Right lobe of liver (tissue), 6 donors: Measurements from ENCODE around the gene OR13D1. TPM values are rescaled to one million over a fixed set of nuclear protein-coding genes. Genes with fewer than 3 reads are reported as not detected.
"Not testable (repeated sequence)": the region's sequence is repeated elsewhere in the genome, so short reads cannot be mapped to it uniquely, and the experiment has no call there.

Source experiments
- ATAC-seq, 4 donors: fragments of 200-7000 bp; cut with Tn5 transposase; one replicate each; pipeline ENCODE4 v1.9.1; 2020; ENCODE audit warnings: mild to moderate bottlenecking in 4 of 4, moderate library complexity in 4 of 4
- DNase-seq, 3 donors: peaks; one replicate each; pipeline ENCODE4 v3.0.0-alpha.2; 2020
- H3K27ac ChIP-seq, 3 donors: fragments of 200-600 bp; one replicate each; pipeline ENCODE4 v1.8.0; 2022
- H3K27me3 ChIP-seq, 2 donors: fragments of 200-600 bp; one replicate each; pipeline ENCODE4 v1.8.0; 2022
- H3K36me3 ChIP-seq, 4 donors: fragments of 200-600 bp; sonication (generic) in 1 of 4; one replicate each; pipeline versions ENCODE4 v1.5.1 to v1.8.0; 2017 to 2022; ENCODE audit warnings: control low read depth in 1 of 4
- H3K4me1 ChIP-seq, 4 donors: fragments of 200-600 bp; sonication (generic) in 1 of 4; one replicate each; pipeline versions ENCODE4 v1.5.1 to v1.8.0; 2017 to 2022; ENCODE audit warnings: control low read depth in 1 of 4
- H3K4me3 ChIP-seq, 3 donors: fragments of 200-600 bp; one replicate each; pipeline ENCODE4 v1.8.0; 2022
- H3K9me3 ChIP-seq, 4 donors: fragments of 200-600 bp; sonication (generic) in 1 of 4; one replicate each; pipeline versions ENCODE4 v1.5.1 to v1.8.0; 2017 to 2022; ENCODE audit warnings: control low read depth in 1 of 4
- POLR2A ChIP-seq: fragments of 450-650 bp; IDR thresholded peaks from one replicate; pipeline ENCODE4 v1.6.1; 2017; ENCODE audit warnings: antibody characterized with exemption, mild to moderate bottlenecking
- WGBS: methylation state at CpG from one replicate; pipeline ENCODE4 v1.1.6; 2018; ENCODE audit warnings: low coverage, low lambda C conversion rate; ENCODE audit not compliant: insufficient coverage; ENCODE audit errors: missing lambda C conversion rate; 5-methylcytosine and 5-hydroxymethylcytosine counted together
- intact Hi-C, 2 donors: fragments of 100-400 bp; cut with DNase I; formaldehyde crosslinking; loops; one replicate each; pipeline versions ENCODE4 v1.11.2 to v1.14.1; 2022
- total RNA-seq, 6 experiments: library from RNA; depleted of rRNA in 2 of 6; stranded (reverse); fragments of >200 nt in 2 of 6; fragmentation: NEBNext Ultra II Directional in 3 of 6; extraction: Animal tissue kit (Norgen Biotek cat#: 25700) in 3 of 6; gene quantifications; one replicate each; pipeline versions ENCODE4 v1.1.0 to v1.2.4, GENCODE V29; 2016 to 2023
- TF ChIP-seq, protein P1 (sequence below), 4 donors: fragments of 200-600 bp in 3 of 4; fragments of 450-650 bp in 1 of 4; IDR thresholded peaks; one replicate each; pipeline versions ENCODE4 v1.5.1 to v1.8.0; 2016 to 2022; ENCODE audit warnings: antibody characterized with exemption in 4 of 4, mild to moderate bottlenecking in 2 of 4
- donor health status: DM: no; HTN: yes; CAD: no.
- donor health status: DM: no; HTN: no; CAD: no.
- donor health status: DM: no; HTN: no; CAD: no.
- donor health status: DM: no; HTN: yes; CAD: no.
- donor health status: DM: no; HTN: yes; CAD: no.

The OR13D1 gene
- total RNA-seq, 6 experiments from 2014 or later: not detected

DNA sequence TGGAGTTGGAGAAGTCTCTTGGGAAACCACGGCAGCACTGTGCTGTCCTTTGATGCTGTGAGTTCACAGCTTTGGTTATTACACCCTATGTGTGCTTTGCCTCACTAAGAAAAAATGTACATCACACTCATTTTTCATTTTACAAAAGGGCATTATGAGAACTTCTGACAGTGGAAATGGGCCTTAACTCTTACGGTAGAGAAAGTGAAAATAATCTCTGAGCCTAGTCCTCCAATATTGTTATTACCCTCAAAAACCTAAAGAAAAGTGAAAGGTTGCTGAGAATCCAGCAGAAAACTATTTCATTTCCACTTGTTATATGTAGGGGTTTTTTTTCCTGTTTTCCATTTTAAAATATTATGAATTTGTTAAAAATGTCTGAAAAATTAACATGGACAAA is 8.2 kb upstream of the OR13D1 start:
- Histone ChIP-seq H3K27ac (no peak overlapping the region), H3K36me3 (no peaks in the 10 kb centered on the region), H3K9me3 (no peaks in the 10 kb centered on the region), H3K27me3 (no peaks in the 10 kb centered on the region), H3K4me1 (no peaks in the 10 kb centered on the region), H3K4me3 (no peak overlapping the region)
- WGBS: 73% methylated on average over 2 of the region's 2 CpGs
- TF ChIP-seq POLR2A: no peak
- TF ChIP-seq, protein P1, sequence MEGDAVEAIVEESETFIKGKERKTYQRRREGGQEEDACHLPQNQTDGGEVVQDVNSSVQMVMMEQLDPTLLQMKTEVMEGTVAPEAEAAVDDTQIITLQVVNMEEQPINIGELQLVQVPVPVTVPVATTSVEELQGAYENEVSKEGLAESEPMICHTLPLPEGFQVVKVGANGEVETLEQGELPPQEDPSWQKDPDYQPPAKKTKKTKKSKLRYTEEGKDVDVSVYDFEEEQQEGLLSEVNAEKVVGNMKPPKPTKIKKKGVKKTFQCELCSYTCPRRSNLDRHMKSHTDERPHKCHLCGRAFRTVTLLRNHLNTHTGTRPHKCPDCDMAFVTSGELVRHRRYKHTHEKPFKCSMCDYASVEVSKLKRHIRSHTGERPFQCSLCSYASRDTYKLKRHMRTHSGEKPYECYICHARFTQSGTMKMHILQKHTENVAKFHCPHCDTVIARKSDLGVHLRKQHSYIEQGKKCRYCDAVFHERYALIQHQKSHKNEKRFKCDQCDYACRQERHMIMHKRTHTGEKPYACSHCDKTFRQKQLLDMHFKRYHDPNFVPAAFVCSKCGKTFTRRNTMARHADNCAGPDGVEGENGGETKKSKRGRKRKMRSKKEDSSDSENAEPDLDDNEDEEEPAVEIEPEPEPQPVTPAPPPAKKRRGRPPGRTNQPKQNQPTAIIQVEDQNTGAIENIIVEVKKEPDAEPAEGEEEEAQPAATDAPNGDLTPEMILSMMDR (IDR thresholded peaks at IDR 0.05): no peak
- intact Hi-C loops: no loop called here
- ATAC-seq (no peak), DNase-seq (no peak)

DNA sequence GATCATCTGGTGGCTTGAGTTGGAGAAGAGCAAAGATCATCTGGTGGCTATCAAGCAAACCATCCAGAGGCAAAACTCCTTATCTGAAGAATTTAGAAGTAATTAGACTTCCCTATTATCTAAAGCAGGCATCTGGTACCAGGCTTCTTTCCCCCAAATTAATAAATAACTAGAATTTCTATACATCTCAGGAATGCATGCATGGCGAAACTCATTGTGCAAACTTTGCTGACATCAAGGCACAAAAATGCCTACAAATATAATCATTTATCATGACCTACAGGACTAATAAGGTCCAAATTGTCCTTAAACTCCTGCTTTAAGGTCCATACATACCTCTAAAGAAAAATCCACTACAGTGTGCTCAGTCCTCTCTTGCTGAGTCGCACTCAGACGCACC is 6.0 kb downstream of the OR13D1 start:
- DNase-seq (no peak), ATAC-seq (no peak)
- no peak for TF ChIP-seq POLR2A
- TF ChIP-seq, protein P1 (IDR thresholded peaks at IDR 0.05): no peak
- intact Hi-C loops: no loop called here
- H3K36me3 ChIP-seq: no peaks in the 10 kb centered on the region
- 71% methylated on average over 3 of the region's 3 CpGs for WGBS
- H3K27me3 ChIP-seq: no peaks in the 10 kb centered on the region
- no peak overlapping the region for H3K4me3 ChIP-seq
- no peak overlapping the region for H3K27ac ChIP-seq
- H3K9me3 ChIP-seq: no peaks in the 10 kb centered on the region
- H3K4me1 ChIP-seq: no peaks in the 10 kb centered on the region

DNA sequence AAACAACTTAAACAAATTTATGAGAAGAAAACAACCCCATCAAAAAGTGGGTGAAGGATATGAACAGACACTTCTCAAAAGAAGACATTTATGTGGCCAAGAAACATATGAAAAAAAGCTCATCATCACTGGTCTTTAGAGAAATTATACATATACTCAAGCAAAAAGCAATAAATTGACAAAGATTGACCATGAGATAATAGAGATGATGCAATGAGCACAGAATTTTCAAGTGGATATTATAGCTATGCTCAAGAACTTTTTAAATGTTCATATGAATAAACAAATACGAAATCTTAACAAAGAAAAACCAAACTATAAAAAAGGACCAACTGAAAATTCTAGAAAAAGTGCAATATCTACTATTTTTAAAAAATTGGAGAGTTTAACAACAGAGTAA is 14.4 kb downstream of the OR13D1 start:
- H3K4me3 ChIP-seq, H3K27me3 ChIP-seq, ATAC-seq, DNase-seq, H3K27ac ChIP-seq, H3K36me3 ChIP-seq, H3K9me3 ChIP-seq, intact Hi-C loops, H3K4me1 ChIP-seq: not testable (repeated sequence)
- WGBS: 60% methylated on average over 1 of the region's 1 CpG

DNA sequence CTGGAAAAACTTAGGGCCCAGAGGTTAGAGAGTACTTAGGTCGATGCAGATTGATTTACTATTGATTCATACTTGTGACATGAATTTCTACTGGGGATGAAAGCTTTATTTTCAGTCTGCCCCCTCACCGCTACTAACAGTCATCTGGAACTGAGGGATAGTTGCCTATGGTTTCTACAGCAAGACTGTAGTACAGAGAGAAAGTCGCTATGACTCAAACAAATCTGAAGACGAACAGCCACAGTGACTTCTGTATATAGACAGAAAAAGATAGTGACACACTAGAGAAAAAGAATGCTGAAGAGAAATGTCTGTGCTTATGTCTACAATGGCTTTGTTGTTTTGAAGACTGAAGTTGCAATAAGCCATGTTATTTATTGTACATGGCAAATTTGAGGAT is 17.3 kb downstream of the OR13D1 start:
- Histone ChIP-seq H3K4me1 (no peaks in the 10 kb centered on the region), H3K27ac (no peak overlapping the region), H3K36me3 (no peaks in the 10 kb centered on the region), H3K27me3 (no peaks in the 10 kb centered on the region), H3K9me3 (no peaks in the 10 kb centered on the region), H3K4me3 (no peak overlapping the region)
- intact Hi-C loops: no loop called here
- 75% methylated on average over 3 of the region's 4 CpGs for WGBS
- DNase-seq (no peak), ATAC-seq (no peak)
- TF ChIP-seq, protein P1 (IDR thresholded peaks at IDR 0.05): no peak
- no peak for TF ChIP-seq POLR2A

DNA sequence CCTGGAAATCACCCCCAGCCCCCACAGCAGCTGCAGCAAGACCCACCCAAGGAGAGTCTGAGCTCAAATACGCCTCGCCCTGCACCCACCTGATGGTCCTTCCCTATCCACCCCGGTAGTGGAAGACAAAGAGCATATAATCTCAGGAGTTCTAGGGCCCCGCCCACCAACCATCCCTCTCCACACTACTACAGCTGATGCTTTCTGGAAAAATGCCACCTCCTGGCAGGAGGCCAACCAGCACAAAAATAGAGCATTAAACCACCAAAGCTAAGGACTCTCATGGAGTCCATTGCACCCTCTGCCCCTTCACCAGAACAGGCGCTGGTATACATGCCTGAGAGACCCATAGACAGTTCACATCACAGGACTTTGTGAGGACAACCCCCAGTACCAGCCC is 30.7 kb downstream of the OR13D1 start:
- no peaks in the 10 kb centered on the region for H3K4me1 ChIP-seq
- WGBS: 83% methylated on average over 1 of the region's 5 CpGs

More for the DNA sequence above, 30.7 kb downstream of the OR13D1 start:
- no peaks in the 10 kb centered on the region for H3K36me3 ChIP-seq
- DNase-seq: no peak
- intact Hi-C loops: no loop called here
- ATAC-seq: no peak
- TF ChIP-seq, protein P1 (IDR thresholded peaks at IDR 0.05): no peak
- TF ChIP-seq POLR2A: no peak
- H3K27me3 ChIP-seq: no peaks in the 10 kb centered on the region
- no peak overlapping the region for H3K27ac ChIP-seq
- H3K9me3 ChIP-seq: no peaks in the 10 kb centered on the region
- H3K4me3 ChIP-seq: no peak overlapping the region
